ENCODE data around the gene HSPA12B. TPM values are rescaled to one million over a fixed set of nuclear protein-coding genes. Genes with fewer than 3 reads are reported as not detected.

HSPA12B gene
- total RNA-seq, 3 donors from 2014 or later, result 0.08 TPM; not detected in 2

GRCh38 chr20:3710703-3711483, 21.6 kb upstream of the HSPA12B start:
- H3K4me1 Mint-ChIP-seq (ENCODE audit: low read depth), result no peaks in the 10 kb centered on the region
- peak; percentile 70 to 78 for ATAC-seq

DNA sequence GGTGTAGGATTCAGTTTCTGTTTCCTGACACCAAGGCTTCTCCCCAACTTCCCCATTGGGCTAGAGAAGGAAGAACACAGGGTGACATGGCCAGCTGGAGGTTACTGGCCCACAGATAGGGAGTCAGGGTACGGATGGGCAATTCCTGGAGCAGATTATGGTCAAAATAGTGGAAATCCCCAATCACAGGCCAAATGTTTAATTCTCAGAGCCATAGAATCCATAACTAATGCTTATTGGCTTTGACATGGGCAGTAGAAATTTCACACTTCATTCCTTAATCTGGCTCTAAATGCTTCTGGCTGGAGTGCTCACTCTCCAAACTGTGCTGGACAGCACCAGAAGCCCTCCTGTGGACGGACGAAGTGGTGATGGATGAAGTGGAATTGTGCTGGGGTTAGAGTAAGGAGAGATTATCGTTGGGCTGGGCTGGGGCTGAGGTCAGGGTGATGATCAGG, 21.0 kb upstream of the HSPA12B start:
- Mint-ChIP-seq H3K4me1 (ENCODE audit: low read depth) (no peaks in the 10 kb centered on the region), H3K9me3 (no peaks in the 10 kb centered on the region), H3K27me3 (ENCODE audit: low read depth) (peaks cover 9% of the 10 kb centered on the region), H3K36me3 (ENCODE audit: insufficient read depth) (no peaks in the 10 kb centered on the region), H3K4me3 (no peak overlapping the region)
- ATAC-seq (no peak), DNase-seq (no peak)

More at GRCh38 chr20:3710703-3711483, 21.6 kb upstream of the HSPA12B start:
- peak; percentile 75 for DNase-seq
- H3K36me3 Mint-ChIP-seq (ENCODE audit: insufficient read depth), result no peaks in the 10 kb centered on the region
- peaks cover 9% of the 10 kb centered on the region for H3K27me3 Mint-ChIP-seq (ENCODE audit: low read depth)
- no peak overlapping the region for H3K4me3 Mint-ChIP-seq
- H3K9me3 Mint-ChIP-seq, result no peaks in the 10 kb centered on the region

GRCh38 chr20:3712279-3712873, 20.1 kb upstream of the HSPA12B start, which contains the start of gene SIGLEC1:
TSS of gene SIGLEC1 (minus strand) at chr20:3712600. CDS start at chr20:3707128, 5,472 bp downstream.
- no peak for ATAC-seq
- Mint-ChIP-seq H3K9me3 (no peaks in the 10 kb centered on the region), H3K4me3 (no peak within 1 kb of the TSS), H3K4me1 (ENCODE audit: low read depth) (no peaks in the 10 kb centered on the region), H3K27me3 (ENCODE audit: low read depth) (peaks cover 9% of the 10 kb centered on the region), H3K36me3 (ENCODE audit: insufficient read depth) (no peaks in the 10 kb centered on the region)
- no peak for DNase-seq

GRCh38 chr20:3714092-3714491, 18.4 kb upstream of the HSPA12B start:
- DNase-seq, result no peak
- no peaks in the 10 kb centered on the region for H3K4me1 Mint-ChIP-seq (ENCODE audit: low read depth)
- ATAC-seq, result no peak
- H3K9me3 Mint-ChIP-seq, result no peaks in the 10 kb centered on the region
- no peaks in the 10 kb centered on the region for H3K36me3 Mint-ChIP-seq (ENCODE audit: insufficient read depth)
- peaks cover 6% of the 10 kb centered on the region for H3K27me3 Mint-ChIP-seq (ENCODE audit: low read depth)
- H3K4me3 Mint-ChIP-seq, result no peak overlapping the region

DNA sequence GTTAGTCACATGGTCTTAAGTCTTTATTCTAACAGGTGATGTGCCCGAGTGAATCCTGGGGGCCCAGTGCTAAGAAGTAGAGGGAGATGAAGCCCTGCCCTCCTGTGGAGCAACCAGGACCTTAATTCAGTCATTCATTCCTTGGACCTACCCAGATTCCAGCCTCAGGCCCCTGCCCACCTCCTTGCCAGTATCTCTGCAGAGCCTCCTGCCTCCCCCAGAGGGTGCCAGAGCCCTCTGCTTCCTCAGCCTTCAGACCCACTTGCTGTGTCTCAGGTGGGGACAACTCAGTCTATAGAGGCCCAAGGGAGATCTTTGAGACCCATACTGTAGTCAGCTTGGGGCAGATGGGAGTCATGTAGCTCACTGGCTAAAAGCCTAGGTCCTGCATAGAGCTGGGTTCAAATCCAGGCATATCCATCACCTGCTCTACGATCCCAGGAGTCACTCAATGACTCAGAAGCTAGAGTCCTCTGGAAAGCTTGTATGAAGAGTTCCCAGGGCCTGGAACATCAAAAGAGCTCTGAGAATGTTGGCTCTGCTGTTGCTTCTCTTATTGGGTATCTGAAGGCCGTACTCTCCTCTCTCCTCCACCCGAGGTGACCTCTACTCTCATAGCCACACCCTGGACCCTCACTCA, 16.2 kb upstream of the HSPA12B start:
- H3K4me3 Mint-ChIP-seq, result no peak overlapping the region
- no peaks in the 10 kb centered on the region for H3K9me3 Mint-ChIP-seq
- ATAC-seq, result peak; percentile 54 to 62
- no peaks in the 10 kb centered on the region for H3K36me3 Mint-ChIP-seq (ENCODE audit: insufficient read depth)
- DNase-seq, result no peak
- peaks cover 17% of the 10 kb centered on the region for H3K27me3 Mint-ChIP-seq (ENCODE audit: low read depth)
- H3K4me1 Mint-ChIP-seq (ENCODE audit: low read depth), result peaks cover 2% of the 10 kb centered on the region

DNA sequence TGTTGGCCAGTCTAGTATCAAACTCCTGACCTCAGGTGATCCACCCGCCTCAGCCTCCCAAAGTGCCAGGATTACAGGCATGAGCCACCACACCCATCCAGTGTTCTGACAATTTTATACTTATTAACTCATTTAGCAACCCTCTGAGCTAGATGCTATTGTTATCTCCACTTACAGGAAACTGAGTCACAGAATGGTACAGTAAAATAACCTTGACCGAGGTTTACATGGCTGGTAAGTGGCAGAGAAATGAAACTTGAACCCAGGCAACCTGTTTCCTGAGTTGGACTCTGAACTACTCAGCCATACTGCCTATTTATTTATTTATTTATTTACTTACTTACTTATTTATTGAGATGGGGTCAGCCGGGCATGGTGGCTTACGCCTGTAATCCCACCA, 13.4 kb upstream of the HSPA12B start:
- DNase-seq (no peak), ATAC-seq (no peak)
- H3K9me3 Mint-ChIP-seq, result no peaks in the 10 kb centered on the region
- H3K4me1 Mint-ChIP-seq (ENCODE audit: low read depth), result peaks cover 2% of the 10 kb centered on the region
- no peak overlapping the region for H3K4me3 Mint-ChIP-seq
- no peaks in the 10 kb centered on the region for H3K36me3 Mint-ChIP-seq (ENCODE audit: insufficient read depth)
- peaks cover 15% of the 10 kb centered on the region for H3K27me3 Mint-ChIP-seq (ENCODE audit: low read depth)

DNA sequence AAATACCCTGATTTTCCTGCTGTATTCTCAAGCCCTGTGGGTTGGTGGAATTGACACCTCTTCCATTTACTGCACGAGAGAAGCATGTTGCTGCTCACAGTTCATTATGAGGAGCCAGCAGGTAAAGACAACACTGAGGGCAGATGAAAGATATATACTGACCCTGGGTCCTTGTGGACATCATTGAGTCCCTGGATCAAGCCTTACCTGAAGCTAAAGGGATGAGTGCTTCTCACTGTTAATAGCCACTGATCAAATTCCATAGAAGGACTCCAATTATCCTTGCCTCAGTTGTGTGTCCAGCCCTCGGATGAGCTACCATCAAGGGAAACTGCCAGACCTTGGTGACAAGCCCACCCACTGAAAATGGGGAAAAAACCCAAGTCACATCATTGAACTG, 12.4 kb upstream of the HSPA12B start:
- peaks cover 21% of the 10 kb centered on the region for H3K27me3 Mint-ChIP-seq (ENCODE audit: low read depth)
- no peaks in the 10 kb centered on the region for H3K9me3 Mint-ChIP-seq
- H3K36me3 Mint-ChIP-seq (ENCODE audit: insufficient read depth), result no peaks in the 10 kb centered on the region
- peaks cover 2% of the 10 kb centered on the region for H3K4me1 Mint-ChIP-seq (ENCODE audit: low read depth)
- DNase-seq (no peak), ATAC-seq (no peak)
- no peak overlapping the region for H3K4me3 Mint-ChIP-seq

GRCh38 chr20:3720626-3721025, 11.9 kb upstream of the HSPA12B start:
- ATAC-seq (no peak), DNase-seq (no peak)
- H3K9me3 Mint-ChIP-seq, result no peaks in the 10 kb centered on the region
- H3K4me1 Mint-ChIP-seq (ENCODE audit: low read depth), result peaks cover 2% of the 10 kb centered on the region
- no peaks in the 10 kb centered on the region for H3K36me3 Mint-ChIP-seq (ENCODE audit: insufficient read depth)
- peaks cover 21% of the 10 kb centered on the region for H3K27me3 Mint-ChIP-seq (ENCODE audit: low read depth)
- no peak overlapping the region for H3K4me3 Mint-ChIP-seq

DNA sequence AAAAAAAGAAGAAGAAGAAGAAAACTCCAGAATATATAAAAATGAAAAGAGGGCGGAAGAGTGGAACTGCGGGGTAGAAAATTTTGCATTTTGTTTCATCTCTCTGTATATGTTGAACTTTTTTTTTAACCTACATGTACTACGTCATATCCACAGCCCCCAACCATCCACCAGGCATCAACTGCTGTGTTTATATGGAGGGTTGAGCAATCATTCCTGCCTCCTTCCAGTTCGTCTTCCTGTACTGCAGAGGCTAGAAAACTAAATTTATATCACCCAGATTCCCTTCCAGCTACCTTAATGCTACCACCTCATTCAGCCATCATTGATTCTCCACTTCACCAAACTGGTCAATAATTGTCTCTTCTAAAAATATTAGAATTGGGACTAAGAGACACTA, 10.6 kb upstream of the HSPA12B start:
- DNase-seq (no peak), ATAC-seq (no peak)
- Mint-ChIP-seq H3K27me3 (ENCODE audit: low read depth) (peaks cover 27% of the 10 kb centered on the region), H3K4me3 (no peak overlapping the region), H3K36me3 (ENCODE audit: insufficient read depth) (no peaks in the 10 kb centered on the region), H3K4me1 (ENCODE audit: low read depth) (peaks cover 2% of the 10 kb centered on the region), H3K9me3 (no peaks in the 10 kb centered on the region)

GRCh38 chr20:3723284-3723683, 9.2 kb upstream of the HSPA12B start:
- DNase-seq (no peak), ATAC-seq (no peak)
- Mint-ChIP-seq H3K27me3 (ENCODE audit: low read depth) (peaks cover 36% of the 10 kb centered on the region), H3K9me3 (no peaks in the 10 kb centered on the region), H3K36me3 (ENCODE audit: insufficient read depth) (no peaks in the 10 kb centered on the region), H3K4me3 (no peak overlapping the region), H3K4me1 (ENCODE audit: low read depth) (peaks cover 2% of the 10 kb centered on the region)

DNA sequence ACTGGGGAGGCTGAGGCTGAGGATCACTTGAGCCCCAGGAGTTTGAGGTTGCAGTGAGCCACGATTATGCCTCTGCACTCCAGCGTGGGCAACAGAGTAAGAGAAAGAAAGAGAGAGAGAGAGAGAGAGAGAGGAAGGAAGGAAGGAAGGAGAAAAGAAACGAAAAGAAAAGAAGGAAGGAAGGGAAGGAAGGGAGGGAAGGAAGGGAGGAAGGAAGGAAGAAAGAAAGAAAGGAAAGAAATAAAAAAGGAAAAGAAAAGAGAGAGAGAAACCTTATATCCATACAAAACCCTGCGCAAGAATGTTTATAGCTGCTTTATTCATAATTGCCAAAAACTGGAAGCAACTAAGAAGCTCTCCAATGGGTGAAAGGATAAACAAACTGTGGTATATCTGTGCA, 8.1 kb upstream of the HSPA12B start:
- H3K4me1 Mint-ChIP-seq (ENCODE audit: low read depth), result peaks cover 2% of the 10 kb centered on the region

DNA sequence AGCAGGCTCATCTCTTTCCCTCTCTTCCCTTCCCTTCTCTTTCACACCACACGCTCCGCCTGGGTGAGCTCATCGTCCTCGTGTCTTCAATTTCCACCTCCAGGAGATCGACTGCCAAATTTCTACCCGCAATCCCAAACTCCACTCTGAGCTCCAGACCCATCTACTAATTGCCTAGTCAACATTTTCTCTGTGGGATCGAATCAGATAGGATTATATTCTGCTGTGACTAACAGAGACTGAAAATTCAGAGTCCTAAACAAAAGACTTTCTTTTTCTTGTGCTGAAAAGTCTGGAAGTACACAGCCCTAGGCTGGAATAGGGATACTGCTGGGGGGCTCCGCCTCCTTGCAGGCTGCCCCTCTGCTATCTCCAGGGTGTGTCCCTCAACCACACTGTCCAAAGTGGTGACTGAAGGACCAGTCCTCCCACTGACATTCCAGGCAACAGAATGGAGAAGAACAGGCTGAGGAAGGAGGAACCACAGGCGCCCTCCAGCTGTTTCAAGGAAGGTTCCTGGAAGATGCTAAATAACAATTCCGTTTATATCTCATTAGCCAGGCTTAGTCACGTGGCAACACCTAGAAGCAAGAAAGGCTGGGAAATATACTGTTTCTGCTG, 5.0 kb upstream of the HSPA12B start:
- H3K27me3 Mint-ChIP-seq (ENCODE audit: low read depth), result peaks cover 39% of the 10 kb centered on the region
- DNase-seq (no peak), ATAC-seq (no peak)
- no peak overlapping the region for H3K4me3 Mint-ChIP-seq
- no peaks in the 10 kb centered on the region for H3K36me3 Mint-ChIP-seq (ENCODE audit: insufficient read depth)
- no peaks in the 10 kb centered on the region for H3K9me3 Mint-ChIP-seq
- no peaks in the 10 kb centered on the region for H3K4me1 Mint-ChIP-seq (ENCODE audit: low read depth)

More for the DNA sequence above, 8.1 kb upstream of the HSPA12B start:
- ATAC-seq (no peak), DNase-seq (no peak)
- no peak overlapping the region for H3K4me3 Mint-ChIP-seq
- no peaks in the 10 kb centered on the region for H3K9me3 Mint-ChIP-seq
- H3K27me3 Mint-ChIP-seq (ENCODE audit: low read depth), result peaks cover 36% of the 10 kb centered on the region
- H3K36me3 Mint-ChIP-seq (ENCODE audit: insufficient read depth), result no peaks in the 10 kb centered on the region

- H3K9me3 Mint-ChIP-seq, result no peaks in the 10 kb centered on the region
- DNase-seq, result no peak
- no peak for ATAC-seq
- peaks cover 47% of the 10 kb centered on the region for H3K27me3 Mint-ChIP-seq (ENCODE audit: low read depth)
- H3K36me3 Mint-ChIP-seq (ENCODE audit: insufficient read depth), result no peaks in the 10 kb centered on the region
- no peaks in the 10 kb centered on the region for H3K4me1 Mint-ChIP-seq (ENCODE audit: low read depth)
- no peak overlapping the region for H3K4me3 Mint-ChIP-seq
Observed at GRCh38 chr20:3728354-3728753, 4.1 kb upstream of the HSPA12B start.

DNA sequence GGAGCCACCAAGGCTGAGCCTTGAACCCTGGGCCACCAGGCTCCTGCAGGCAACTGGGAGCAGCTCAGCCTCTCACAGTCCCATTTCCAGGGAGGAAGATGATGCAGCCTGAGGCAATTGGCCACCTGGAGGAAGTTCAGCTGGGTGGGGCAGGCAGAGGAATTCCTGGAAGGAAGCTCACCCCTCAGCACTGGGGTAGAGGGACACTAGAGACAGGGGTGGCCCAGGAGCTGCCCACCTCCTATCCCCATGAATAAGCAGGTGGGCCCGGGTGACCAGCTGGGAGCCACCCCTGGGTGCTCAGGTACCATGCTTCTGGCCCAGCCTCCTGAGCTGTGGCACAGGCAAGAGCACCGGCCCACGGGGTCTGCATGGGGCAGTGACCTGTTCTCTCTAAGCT, 3.6 kb upstream of the HSPA12B start:
- ATAC-seq (no peak), DNase-seq (no peak)
- Mint-ChIP-seq H3K9me3 (no peaks in the 10 kb centered on the region), H3K36me3 (ENCODE audit: insufficient read depth) (no peaks in the 10 kb centered on the region), H3K27me3 (ENCODE audit: low read depth) (peaks cover 51% of the 10 kb centered on the region), H3K4me3 (no peak overlapping the region), H3K4me1 (ENCODE audit: low read depth) (no peaks in the 10 kb centered on the region)

All from activated T-cell treated with anti-CD3 and anti-CD28 coated beads, Interleukin-2, amount 50 U/mL, for 4 hours (primary cell).